Dermis blood vessel endothelial cell (primary cell): ENCODE measurements around the gene KCNJ1. TPM values are rescaled to one million over a fixed set of nuclear protein-coding genes. Genes with fewer than 3 reads are reported as not detected.

ENCODE experiments used
- DNase-seq: peaks from one replicate; pipeline ENCODE4 v3.0.0; 2010
- total RNA-seq: library from RNA; depleted of rRNA; stranded (reverse); fragments of >200 nt; gene quantifications from 2 replicates; pipeline ENCODE4 v1.2.3, GENCODE V29; 2014

The KCNJ1 gene
- 0.23 and 0.34 TPM in 2 replicates for total RNA-seq

- DNase-seq = no peak
These were observed at the start of gene KCNJ1 for GRCh38 chr11:128867277-128867676. Gene KCNJ1, minus strand, starts transcription at chr11:128867296. Its CDS starts 27,053 bp downstream, at chr11:128840243.

DNA sequence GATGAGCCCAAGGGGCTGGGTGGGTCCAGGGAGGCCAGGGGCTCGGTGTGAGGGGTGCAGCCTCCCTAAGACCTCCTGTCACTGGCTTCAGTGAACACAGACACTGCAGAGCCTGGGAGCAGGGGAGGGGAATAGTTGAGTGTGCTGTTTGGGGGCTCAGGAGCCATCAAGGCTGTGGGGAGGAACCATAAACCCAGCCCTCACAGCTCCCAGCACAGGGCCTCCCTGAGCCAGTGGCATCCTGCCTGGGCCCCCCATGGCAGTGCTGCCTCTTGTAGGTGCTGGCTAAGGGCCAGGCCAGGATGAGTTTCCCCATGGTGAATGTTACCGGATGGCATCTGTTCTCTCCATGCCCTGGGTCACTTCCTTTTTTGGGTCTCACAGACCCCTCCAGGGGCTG is 49.6 kb upstream of the KCNJ1 start:
- no peak for DNase-seq

GRCh38 chr11:128916037-128916572 is 49.0 kb upstream of the KCNJ1 start:
- DNase-seq = no peak

DNA sequence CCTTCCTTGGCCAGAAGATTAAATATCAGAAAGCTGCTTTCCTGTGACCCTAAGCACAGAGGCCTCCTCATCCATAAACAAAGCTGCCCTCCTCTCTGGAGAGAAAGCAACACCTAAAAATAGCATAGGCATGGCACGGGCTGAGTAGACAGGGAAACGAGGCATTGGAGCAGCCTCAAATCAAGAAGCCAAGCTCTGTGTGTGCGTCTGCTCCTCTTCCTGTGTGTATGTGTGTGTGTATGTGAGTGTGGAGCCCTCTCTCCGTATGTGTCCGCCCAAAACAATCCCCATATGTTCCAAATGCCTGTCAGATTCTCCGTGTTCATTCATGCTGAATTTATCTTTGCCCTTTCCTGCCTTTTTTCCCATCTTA is 48.0 kb upstream of the KCNJ1 start:
- DNase-seq = no peak

- DNase-seq = no peak
These were observed 47.4 kb upstream of the KCNJ1 start for GRCh38 chr11:128914216-128915148.

DNA sequence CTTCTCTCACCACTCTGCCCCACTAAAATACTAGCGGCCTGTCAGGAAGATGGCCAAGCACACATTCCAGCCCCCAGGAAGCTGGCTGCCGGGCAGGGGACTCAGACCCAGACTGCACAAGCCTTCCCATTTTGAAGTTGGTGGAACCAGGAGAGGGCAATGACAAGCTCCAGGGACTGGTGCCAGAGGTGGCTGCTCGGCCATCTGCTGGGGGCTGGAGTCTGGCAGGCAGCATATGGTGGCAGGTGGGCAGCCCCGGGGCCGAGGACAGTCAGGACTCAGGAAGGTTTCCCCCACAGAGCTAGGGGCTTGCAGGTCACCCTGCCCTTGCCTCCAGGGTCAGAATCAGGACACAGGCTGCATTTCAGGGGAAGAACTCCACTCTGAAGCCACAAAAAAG is 46.7 kb upstream of the KCNJ1 start:
- no peak for DNase-seq

DNA sequence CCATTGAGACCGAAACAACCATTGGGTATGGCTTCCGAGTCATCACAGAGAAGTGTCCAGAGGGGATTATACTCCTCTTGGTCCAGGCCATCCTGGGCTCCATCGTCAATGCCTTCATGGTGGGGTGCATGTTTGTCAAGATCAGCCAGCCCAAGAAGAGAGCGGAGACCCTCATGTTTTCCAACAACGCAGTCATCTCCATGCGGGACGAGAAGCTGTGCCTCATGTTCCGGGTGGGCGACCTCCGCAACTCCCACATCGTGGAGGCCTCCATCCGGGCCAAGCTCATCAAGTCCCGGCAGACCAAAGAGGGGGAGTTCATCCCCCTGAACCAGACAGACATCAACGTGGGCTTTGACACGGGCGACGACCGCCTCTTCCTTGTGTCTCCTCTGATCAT is 44.6 kb upstream of the KCNJ1 start:
- no peak for DNase-seq

DNA sequence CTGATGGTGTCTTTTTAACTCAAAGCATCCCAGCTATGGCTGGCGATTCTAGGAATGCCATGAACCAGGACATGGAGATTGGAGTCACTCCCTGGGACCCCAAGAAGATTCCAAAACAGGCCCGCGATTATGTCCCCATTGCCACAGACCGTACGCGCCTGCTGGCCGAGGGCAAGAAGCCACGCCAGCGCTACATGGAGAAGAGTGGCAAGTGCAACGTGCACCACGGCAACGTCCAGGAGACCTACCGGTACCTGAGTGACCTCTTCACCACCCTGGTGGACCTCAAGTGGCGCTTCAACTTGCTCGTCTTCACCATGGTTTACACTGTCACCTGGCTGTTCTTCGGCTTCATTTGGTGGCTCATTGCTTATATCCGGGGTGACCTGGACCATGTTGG is 44.1 kb upstream of the KCNJ1 start:
- no peak for DNase-seq

GRCh38 chr11:128910576-128910975 is 43.5 kb upstream of the KCNJ1 start:
- no peak for DNase-seq

GRCh38 chr11:128909438-128910125 is 42.5 kb upstream of the KCNJ1 start:
- DNase-seq = peak; percentile 30

- peak; percentile 92 for DNase-seq
These were observed 41.5 kb upstream of the KCNJ1 start for GRCh38 chr11:128908391-128909246.

- DNase-seq = no peak
These were observed 40.5 kb upstream of the KCNJ1 start for GRCh38 chr11:128907585-128907984.

DNA sequence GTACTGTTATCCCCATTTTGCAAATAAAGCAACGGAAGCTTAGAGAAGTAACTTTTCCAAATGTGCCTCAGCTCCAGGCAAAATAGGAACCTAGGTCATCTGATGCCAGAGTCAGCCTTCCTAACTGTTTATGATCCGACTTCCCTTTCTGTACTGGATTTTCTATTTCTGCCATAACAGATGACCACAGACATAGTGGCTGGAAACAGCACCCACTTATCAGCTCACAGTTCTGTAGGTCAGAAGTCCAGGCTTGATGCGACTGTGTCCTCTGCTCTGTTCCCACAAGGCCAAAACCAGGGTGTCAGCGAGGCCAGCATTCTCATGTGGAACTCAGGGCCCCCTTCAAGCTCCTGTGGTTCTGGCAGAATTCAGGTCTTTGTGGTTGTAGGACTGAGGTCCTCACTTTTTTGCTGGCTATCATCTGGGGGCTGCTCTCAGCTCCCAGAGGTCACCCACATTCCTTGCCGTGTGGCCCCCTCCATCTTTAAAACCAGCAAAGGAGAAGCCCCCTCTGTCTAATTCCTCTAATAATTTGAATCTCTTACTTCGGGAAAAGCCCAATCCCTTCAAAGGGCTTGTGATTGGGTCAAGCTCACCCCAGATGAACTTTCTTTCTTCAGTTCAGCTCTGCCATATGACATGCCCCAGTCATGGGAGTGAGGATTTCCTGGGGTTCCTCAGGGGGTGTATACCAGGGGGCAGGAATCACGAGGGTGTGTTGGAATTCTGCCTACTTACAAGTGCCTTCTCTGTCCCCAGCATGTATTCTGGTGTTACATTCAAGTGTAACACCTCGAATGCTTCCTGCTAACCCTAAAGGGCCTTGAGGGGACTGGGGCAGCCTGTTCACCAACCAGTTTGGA is 39.3 kb upstream of the KCNJ1 start:
- no peak for DNase-seq

DNA sequence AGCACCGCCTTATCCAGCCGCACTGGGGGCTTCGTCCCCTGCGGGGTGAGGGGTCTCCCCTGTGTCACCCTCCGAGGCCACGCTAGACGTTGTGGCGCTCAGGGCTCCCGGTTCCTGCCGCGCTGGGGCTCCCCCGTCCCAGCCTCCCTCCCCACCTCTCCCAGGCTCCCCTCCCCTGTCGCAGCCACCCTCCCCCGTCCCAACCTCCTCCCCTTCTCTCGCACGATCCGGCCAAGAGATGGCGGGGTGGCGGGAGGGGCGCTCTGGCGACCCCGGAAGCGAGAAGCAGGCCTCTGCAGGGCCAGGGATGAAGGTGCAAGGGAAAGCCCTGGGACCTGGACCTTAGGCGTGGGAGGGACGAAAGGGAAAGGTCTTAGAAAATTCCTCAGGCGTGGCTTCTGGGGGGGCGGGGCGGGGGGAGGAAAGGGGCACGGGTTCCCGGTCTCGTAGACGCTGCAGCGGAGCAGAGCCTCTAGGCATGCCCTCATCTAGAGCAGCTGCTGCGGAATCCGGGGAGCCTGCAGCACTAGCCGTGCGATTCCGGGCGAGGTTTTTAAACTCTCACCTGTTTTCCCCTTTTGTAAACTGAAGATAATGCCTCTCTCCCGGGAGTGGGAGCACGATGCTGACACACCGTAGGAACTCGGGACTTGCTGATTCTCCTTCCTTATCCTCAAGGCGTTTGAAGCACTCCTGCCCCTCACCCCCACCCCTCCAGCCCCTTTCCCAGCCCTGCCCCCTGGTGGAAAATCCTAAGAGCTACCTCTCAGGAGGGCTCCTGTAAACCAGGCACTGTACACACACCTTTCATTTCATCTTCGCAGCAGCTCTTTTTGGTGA is 38.5 kb upstream of the KCNJ1 start:
- peak; percentile 56 for DNase-seq

DNA sequence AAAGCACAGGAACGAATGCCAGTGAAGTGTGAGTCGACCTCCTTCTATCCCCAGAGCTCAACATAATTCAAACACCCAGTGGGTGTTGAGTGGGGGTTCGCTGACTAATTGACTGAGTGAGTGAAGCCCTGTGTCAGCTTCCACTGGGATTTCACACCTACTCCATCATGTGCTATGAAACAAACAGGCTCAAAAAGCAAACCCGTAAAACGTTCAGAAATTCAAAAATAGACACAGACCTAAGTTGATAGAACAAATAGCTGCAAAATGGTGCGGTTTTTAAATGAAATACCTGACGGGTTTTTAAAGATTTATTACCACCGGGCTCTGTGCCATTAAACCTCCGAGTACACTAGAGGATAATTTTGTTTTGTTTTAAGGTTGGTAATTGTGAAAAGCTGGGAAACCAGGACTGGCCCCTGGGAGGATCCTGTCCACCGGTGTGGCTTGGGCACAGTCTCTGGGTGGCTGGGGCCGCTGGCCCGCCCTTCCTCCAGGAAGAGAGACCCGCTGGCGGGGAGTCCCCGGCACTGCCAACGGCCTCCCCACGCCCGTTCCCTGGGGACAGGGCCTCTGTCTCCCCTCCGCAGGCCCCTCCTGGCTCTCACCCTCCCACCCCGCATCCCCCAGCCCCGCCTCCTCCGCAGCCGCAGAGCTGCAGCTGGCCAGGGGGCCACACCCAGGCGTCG is 37.7 kb upstream of the KCNJ1 start:
- DNase-seq = no peak

DNA sequence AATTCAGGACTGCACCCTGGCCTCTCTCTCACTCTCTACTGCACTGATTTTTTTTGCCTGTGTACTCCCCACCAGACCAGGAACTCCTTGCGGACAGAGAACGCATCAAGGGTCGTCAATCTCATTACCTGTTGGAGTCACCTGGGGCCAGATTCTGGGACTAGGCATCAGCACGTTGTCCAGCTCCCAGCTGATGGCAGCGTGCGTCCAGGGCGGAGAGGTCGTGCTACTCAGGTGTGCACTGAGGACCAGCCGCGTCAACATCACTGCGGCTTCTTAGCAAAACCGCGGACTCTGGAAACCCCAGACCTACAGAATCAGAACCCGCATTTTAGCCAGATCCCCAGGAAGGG is 37.2 kb upstream of the KCNJ1 start:
- no peak for DNase-seq

DNA sequence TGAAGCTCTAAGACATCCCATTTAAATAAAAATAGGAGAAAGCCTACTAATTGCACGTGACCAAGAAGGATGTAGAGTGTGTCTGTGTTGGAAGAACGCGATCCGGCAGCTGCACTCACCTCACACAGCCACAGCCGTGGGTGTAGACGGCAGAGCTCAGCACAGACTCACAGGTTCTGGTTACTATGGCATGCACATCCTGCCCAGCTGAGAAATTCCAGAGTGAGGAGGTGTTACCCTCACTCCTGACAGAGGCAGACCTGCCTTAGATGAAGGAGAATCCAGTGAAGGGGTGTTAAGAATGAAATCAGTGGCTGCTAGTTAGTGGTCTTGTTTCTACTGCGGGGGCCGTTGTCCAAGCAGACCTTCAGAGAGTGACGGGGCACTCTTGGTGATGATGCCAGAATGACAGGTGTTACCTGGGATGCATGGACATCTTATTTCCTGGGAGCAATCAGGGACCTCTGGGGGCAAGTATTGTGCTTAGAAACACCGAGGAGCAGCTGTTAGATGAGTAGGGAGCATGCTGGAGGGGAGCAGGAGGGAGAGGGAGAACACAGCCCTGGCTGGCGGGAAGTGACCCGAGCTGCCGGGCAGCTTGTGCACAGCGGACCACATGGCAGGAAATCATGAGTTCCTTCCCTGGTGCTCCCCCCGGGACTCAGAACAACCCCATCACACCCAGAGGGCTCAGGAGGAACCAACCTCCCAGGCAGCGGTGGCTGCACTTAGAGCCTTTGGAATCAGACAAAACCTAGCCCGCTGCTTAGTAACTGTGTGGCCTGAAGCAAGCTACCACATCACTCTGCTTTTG is 36.4 kb upstream of the KCNJ1 start:
- no peak for DNase-seq

- no peak for DNase-seq
These were observed 35.5 kb upstream of the KCNJ1 start for GRCh38 chr11:128902515-128903066.
